Endothelial cell of coronary artery (primary cell): Measurements from ENCODE around the gene AMY2A. TPM values are rescaled to one million over a fixed set of nuclear protein-coding genes. Genes with fewer than 3 reads are reported as not detected.

Experiments
- total RNA-seq: library from RNA; depleted of rRNA; stranded (reverse); fragments of >200 nt; gene quantifications from 2 replicates; pipeline ENCODE4 v1.2.3, GENCODE V29; 2014

AMY2A gene
- not detected in 2 replicates for total RNA-seq

GRCh38 chr1:103616994-103617477 is at the start of gene AMY2A:
Gene AMY2A, plus strand, starts transcription at chr1:103617427. Its CDS starts 14 bp downstream, at chr1:103617441.

GRCh38 chr1:103571289-103571688 is 45.9 kb upstream of the AMY2A start, which contains the start of gene AMY2B:
Gene AMY2B, plus strand, starts transcription at chr1:103571589. Its CDS starts 14 bp downstream, at chr1:103571603.

GRCh38 chr1:103655460-103655859 is 38.2 kb downstream of the AMY2A start, which contains the start of gene AMY1A:
Gene AMY1A, plus strand, starts transcription at chr1:103655760. Its CDS starts 571 bp downstream, at chr1:103656331.

Other genes with a start within 250 kb of the AMY2A start
- 4.0 TPM in 2 replicates for gene RNPC3, start 91.7 kb upstream of the AMY2A start, total RNA-seq
- gene AMY2B, start 45.8 kb upstream of the AMY2A start, total RNA-seq: 1.6 and 1.9 TPM in 2 replicates
- gene AMY1A, start 38.3 kb downstream of the AMY2A start, total RNA-seq: not detected in 2 replicates
- gene AMY1B, start 78.8 kb downstream of the AMY2A start, total RNA-seq: not detected in 2 replicates
- gene AMY1C, start 132.5 kb downstream of the AMY2A start, total RNA-seq: not detected in 2 replicates